B cell (primary cell): ENCODE data around the gene CNOT4. TPM values are rescaled to one million over a fixed set of nuclear protein-coding genes. Genes with fewer than 3 reads are reported as not detected.

Source experiments
- ATAC-seq: fragments of 200-7000 bp; cut with Tn5 transposase; one replicate; pipeline ENCODE4 v1.10.0; 2021; ENCODE audit warnings: low read depth, mild to moderate bottlenecking, moderate number of reproducible peaks, moderate library complexity
- CTCF ChIA-PET: fragments of 350-600 bp; sonication (Branson Sonifier 250); formaldehyde crosslinking; loops from one replicate; lab custom pipeline; 2021; ENCODE audit warnings: antibody characterized with exemption, inconsistent platforms; lab: Charles Lee
- POLR2A ChIA-PET: fragments of 350-600 bp; sonication (Branson Sonifier 250); formaldehyde crosslinking; loops from one replicate; lab custom pipeline; 2021; ENCODE audit warnings: antibody characterized with exemption; lab: Charles Lee
- DNase-seq: peaks from one replicate; pipeline ENCODE4 v3.0.0; 2013
- H2AFZ ChIP-seq: 2 replicates; pipeline ENCODE4 v1.6.1; 2012; ENCODE audit warnings: mild to moderate bottlenecking, low read depth, low read length; ENCODE audit not compliant: insufficient read depth, poor library complexity, severe bottlenecking
- H3K27ac ChIP-seq, 2 donors: 1 replicate in 1 of 2; 2 replicates in 1 of 2; pipeline ENCODE4 v1.5.1; 2012 to 2013; ENCODE audit warnings: low read length in 2 of 2, mild to moderate bottlenecking in 2 of 2, moderate library complexity in 1 of 2
- H3K27me3 ChIP-seq, 4 experiments: fragments of 200-600 bp in 1 of 4; sonication (generic) in 1 of 4; replicated peaks in 1 of 4; 1 replicate in 2 of 4; 2 replicates in 2 of 4; pipeline versions ENCODE4 v1.6.1 to v1.7.0; 2013 to 2016; ENCODE audit warnings: low read length in 3 of 4, mild to moderate bottlenecking in 2 of 4, mixed read lengths in 1 of 4, moderate library complexity in 1 of 4; ENCODE audit not compliant: insufficient read depth in 4 of 4, control insufficient read depth in 3 of 4; ENCODE audit errors: control extremely low read depth in 1 of 4
- H3K36me3 ChIP-seq, 2 experiments: replicated peaks in 1 of 2; 1 replicate in 1 of 2; 2 replicates in 1 of 2; pipeline versions ENCODE4 v1.6.1 to v1.7.1; 2013; ENCODE audit warnings: low read length in 1 of 2; ENCODE audit not compliant: insufficient read depth in 2 of 2, control insufficient read depth in 1 of 2; ENCODE audit errors: control extremely low read depth in 1 of 2, extremely low read depth in 1 of 2
- H3K4me1 ChIP-seq, 2 donors: fragments of 200-600 bp in 1 of 2; sonication (generic) in 1 of 2; 1 replicate in 1 of 2; 2 replicates in 1 of 2; pipeline versions ENCODE4 v1.5.1 to v1.6.1; 2013 to 2017; ENCODE audit warnings: low read length in 2 of 2; ENCODE audit not compliant: control insufficient read depth in 2 of 2, insufficient read depth in 2 of 2
- H3K4me2 ChIP-seq: replicated peaks from 2 replicates; pipeline ENCODE3; 2012; ENCODE audit warnings: mild to moderate bottlenecking, low read depth, low read length; ENCODE audit not compliant: poor library complexity, severe bottlenecking
- H3K4me3 ChIP-seq, 5 experiments: fragments of 200-600 bp in 1 of 5; sonication (generic) in 1 of 5; 1 replicate in 3 of 5; 2 replicates in 2 of 5; pipeline versions ENCODE4 v1.5.1 to v1.7.0; 2011 to 2016; ENCODE audit warnings: low read length in 4 of 5, mild to moderate bottlenecking in 4 of 5, low read depth in 2 of 5, control low read depth in 1 of 5, moderate library complexity in 1 of 5; ENCODE audit not compliant: insufficient read depth in 1 of 5; ENCODE audit errors: control extremely low read depth in 1 of 5, extremely low read depth in 1 of 5
- H3K79me2 ChIP-seq: fragments of 200-600 bp; sonication (generic); one replicate; pipeline ENCODE4 v1.6.0; 2016; ENCODE audit warnings: low read length; ENCODE audit not compliant: control insufficient read depth, insufficient read depth
- H3K9ac ChIP-seq: fragments of 200-600 bp; sonication (generic); 2 replicates; pipeline ENCODE4 v1.6.1; 2017; ENCODE audit warnings: mild to moderate bottlenecking, low read length, moderate library complexity
- H3K9me3 ChIP-seq, 3 donors: one replicate each; pipeline versions ENCODE4 v1.6.1 to v1.7.1; 2013; ENCODE audit warnings: low read length in 2 of 3; ENCODE audit not compliant: control insufficient read depth in 2 of 3, insufficient read depth in 1 of 3; ENCODE audit errors: control extremely low read depth in 1 of 3
- H4K20me1 ChIP-seq: 2 replicates; pipeline ENCODE4 v1.6.0; 2012; ENCODE audit warnings: mild to moderate bottlenecking, low read length; ENCODE audit not compliant: insufficient read depth, control insufficient read depth, poor library complexity, severe bottlenecking
- H3K27ac Mint-ChIP-seq: one replicate; pipeline ENCODE4 v1.8.0; 2021; ENCODE audit warnings: mixed read lengths
- H3K27me3 Mint-ChIP-seq: one replicate; pipeline ENCODE4 v1.8.0; 2021; ENCODE audit warnings: mixed read lengths
- H3K4me1 Mint-ChIP-seq: one replicate; pipeline ENCODE4 v1.8.0; 2021; ENCODE audit warnings: mixed read lengths
- H3K4me3 Mint-ChIP-seq: one replicate; pipeline ENCODE4 v1.8.0; 2021; ENCODE audit warnings: mixed read lengths
- H3K9me3 Mint-ChIP-seq: one replicate; pipeline ENCODE4 v1.8.0; 2022; ENCODE audit warnings: mixed read lengths; ENCODE audit not compliant: insufficient read depth
- EZH2 ChIP-seq: IDR thresholded peaks from 2 replicates; pipeline ENCODE4 v1.6.1; 2012; ENCODE audit warnings: borderline replicate concordance, low read depth, mild to moderate bottlenecking, moderate library complexity, low read length; ENCODE audit not compliant: insufficient read depth, poor library complexity, severe bottlenecking
- WGBS: methylation state at CpG from one replicate; pipeline ENCODE4 v1.1.5; 2013; ENCODE audit warnings: missing lambda C conversion rate; ENCODE audit not compliant: insufficient coverage; 5-methylcytosine and 5-hydroxymethylcytosine counted together
- intact Hi-C: fragments of 100-400 bp; cut with micrococcal nuclease; formaldehyde crosslinking; loops from one replicate; pipeline ENCODE4 v1.10.0; 2022
- polyA plus RNA-seq: library from polyadenylated mRNA; depleted of rRNA; stranded (reverse); fragments of >200 nt; gene quantifications from 2 replicates; pipeline ENCODE4 v1.2.3, GENCODE V29; 2012
- total RNA-seq, 2 donors: library from RNA; stranded (reverse); fragments of 120-200 nt in 1 of 2; gene quantifications; 1 replicate in 1 of 2; 2 replicates in 1 of 2; pipeline versions ENCODE4 v1.2.3 to v1.2.4, GENCODE V29; 2013 to 2022
- TF ChIP-seq, protein P1 (sequence below): fragments of 200-600 bp; IDR thresholded peaks from one replicate; pipeline ENCODE4 v1.8.0; 2022; ENCODE audit warnings: antibody characterized with exemption, mild to moderate bottlenecking

The CNOT4 gene
- total and polyA plus RNA-seq, 2 donors (not counting 1 experiment from before 2014, with no cell fraction given), result 9.8 to 52.1 TPM

DNA sequence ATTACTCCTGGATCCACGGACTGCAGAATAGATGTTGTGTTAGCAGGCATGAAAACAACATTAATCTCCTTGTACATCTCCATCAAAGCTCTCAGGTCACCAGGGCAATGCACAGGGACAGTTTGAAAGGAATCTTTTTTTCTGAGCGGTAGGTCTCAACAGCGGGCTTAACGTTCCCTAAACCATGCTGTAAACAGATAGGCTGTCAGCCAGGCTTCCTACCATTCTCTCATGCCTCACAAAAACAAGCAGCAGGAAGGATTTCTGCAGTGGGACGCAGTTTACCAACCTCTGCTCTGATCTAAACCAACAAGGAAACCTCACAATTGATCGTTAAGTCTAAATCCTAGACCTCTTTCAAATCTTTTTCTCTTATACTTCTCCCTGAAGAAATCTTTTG lies 50.8 kb downstream of the CNOT4 start:
- no peaks in the 10 kb centered on the region for H3K27me3 Mint-ChIP-seq
- peaks cover 87% of the 10 kb centered on the region for H4K20me1 ChIP-seq
- H3K9ac ChIP-seq, result no peak overlapping the region
- no peak overlapping the region for H3K4me3 ChIP-seq
- POLR2A ChIA-PET, result no interaction called here
- no peak for DNase-seq
- intact Hi-C loops, result no loop called here
- no peak overlapping the region for H2AFZ ChIP-seq
- H3K27ac ChIP-seq, result no peak overlapping the region
- H3K36me3 ChIP-seq, result no peaks in the 10 kb centered on the region
- WGBS, result 100% methylated on average over 3 of the region's 6 CpGs
- TF ChIP-seq, protein P1, sequence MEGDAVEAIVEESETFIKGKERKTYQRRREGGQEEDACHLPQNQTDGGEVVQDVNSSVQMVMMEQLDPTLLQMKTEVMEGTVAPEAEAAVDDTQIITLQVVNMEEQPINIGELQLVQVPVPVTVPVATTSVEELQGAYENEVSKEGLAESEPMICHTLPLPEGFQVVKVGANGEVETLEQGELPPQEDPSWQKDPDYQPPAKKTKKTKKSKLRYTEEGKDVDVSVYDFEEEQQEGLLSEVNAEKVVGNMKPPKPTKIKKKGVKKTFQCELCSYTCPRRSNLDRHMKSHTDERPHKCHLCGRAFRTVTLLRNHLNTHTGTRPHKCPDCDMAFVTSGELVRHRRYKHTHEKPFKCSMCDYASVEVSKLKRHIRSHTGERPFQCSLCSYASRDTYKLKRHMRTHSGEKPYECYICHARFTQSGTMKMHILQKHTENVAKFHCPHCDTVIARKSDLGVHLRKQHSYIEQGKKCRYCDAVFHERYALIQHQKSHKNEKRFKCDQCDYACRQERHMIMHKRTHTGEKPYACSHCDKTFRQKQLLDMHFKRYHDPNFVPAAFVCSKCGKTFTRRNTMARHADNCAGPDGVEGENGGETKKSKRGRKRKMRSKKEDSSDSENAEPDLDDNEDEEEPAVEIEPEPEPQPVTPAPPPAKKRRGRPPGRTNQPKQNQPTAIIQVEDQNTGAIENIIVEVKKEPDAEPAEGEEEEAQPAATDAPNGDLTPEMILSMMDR, result no peak
- TF ChIP-seq EZH2, result no peak
- no peak for ATAC-seq
- H3K27me3 ChIP-seq, result no peaks in the 10 kb centered on the region
- CTCF ChIA-PET, result no interaction called here
- H3K27ac Mint-ChIP-seq, result no peak overlapping the region
- no peaks in the 10 kb centered on the region for H3K9me3 ChIP-seq
- H3K4me3 Mint-ChIP-seq, result no peak overlapping the region
- no peak overlapping the region for H3K4me2 ChIP-seq
- H3K9me3 Mint-ChIP-seq, result peaks cover 2% of the 10 kb centered on the region
- peaks cover 95% of the 10 kb centered on the region for H3K79me2 ChIP-seq
- peaks cover 5% of the 10 kb centered on the region in 2 donors for H3K4me1 ChIP-seq
- H3K4me1 Mint-ChIP-seq, result peaks cover 56% of the 10 kb centered on the region

- ATAC-seq, result no peak
- Histone ChIP-seq H2AFZ (no peak overlapping the region), H3K79me2 (peaks cover 90% of the 10 kb centered on the region), H4K20me1 (peaks cover 84% of the 10 kb centered on the region), H3K4me3 (no peak overlapping the region), H3K27ac (no peak overlapping the region), H3K9me3 (no peaks in the 10 kb centered on the region), H3K9ac (no peak overlapping the region), H3K36me3 (no peaks in the 10 kb centered on the region), H3K4me2 (no peak overlapping the region), H3K27me3 (no peaks in the 10 kb centered on the region), H3K4me1 (no peaks in the 10 kb centered on the region)
- DNase-seq, result no peak
- H3K27ac Mint-ChIP-seq, result no peak overlapping the region
- intact Hi-C loops, result no loop called here
- TF ChIP-seq, protein P1, result no peak
- no peak for TF ChIP-seq EZH2
- peaks cover 50% of the 10 kb centered on the region for H3K4me1 Mint-ChIP-seq
- POLR2A ChIA-PET, result no interaction called here
- H3K27me3 Mint-ChIP-seq, result no peaks in the 10 kb centered on the region
- H3K9me3 Mint-ChIP-seq, result no peaks in the 10 kb centered on the region
- CTCF ChIA-PET, result no interaction called here
- no peak overlapping the region for H3K4me3 Mint-ChIP-seq
- no CpG with 5 or more reads among the region's 3 CpGs for WGBS
These were observed 55.8 kb downstream of the CNOT4 start for GRCh38 chr7:135454060-135454459.
